GM12891 (cell line): ENCODE results near the gene SEPTIN2.
"Not testable (repeated sequence)": the region's sequence is repeated elsewhere in the genome, so short reads cannot be mapped to it uniquely, and the experiment has no call there.

Experiments
- DNase-seq: peaks from one replicate; pipeline ENCODE4 v3.0.0; 2011; ENCODE audit warnings: low spot score; ENCODE audit not compliant: insufficient read length
- FAIRE-seq: peaks from 2 replicates; lab custom pipeline; 2011; peaks lifted over from hg19 to GRCh38; lab: Jason Lieb, UNC
- PAX5 ChIP-seq: IDR thresholded peaks from 2 replicates; pipeline ENCODE4 v1.6.1; 2011; ENCODE audit warnings: low read length, moderate library complexity, mild to moderate bottlenecking; ENCODE audit not compliant: insufficient read depth, severe bottlenecking
- POLR2A ChIP-seq: IDR thresholded peaks from 2 replicates; pipeline ENCODE4 v1.6.1; 2011; ENCODE audit warnings: low read depth, low read length, control low read depth
- POLR2AphosphoS5 ChIP-seq: IDR thresholded peaks from 2 replicates; pipeline ENCODE4 v1.6.1; 2011; ENCODE audit warnings: low read depth, low read length, control low read depth
- POU2F2 ChIP-seq: IDR thresholded peaks from 2 replicates; pipeline ENCODE4 v1.6.1; 2011; ENCODE audit warnings: low read depth, mild to moderate bottlenecking, control low read depth, low read length, moderate library complexity
- SPI1 ChIP-seq: IDR thresholded peaks from 2 replicates; pipeline ENCODE4 v1.6.1; 2011; ENCODE audit warnings: low read depth, low read length, control low read depth
- TAF1 ChIP-seq: IDR thresholded peaks from 2 replicates; pipeline ENCODE4 v1.6.1; 2011; ENCODE audit warnings: low read depth, low read length, control low read depth

SEPTIN2 gene

GRCh38 chr2:241272303-241273209 lies 43.2 kb upstream of the SEPTIN2 start:
- TF ChIP-seq PAX5 (no peak), SPI1 (no peak), TAF1 (no peak), POLR2AphosphoS5 (no peak), POU2F2 (no peak), POLR2A (no peak)
- FAIRE-seq (no peak), DNase-seq (peak; percentile 50)

GRCh38 chr2:241273210-241274020 lies 42.3 kb upstream of the SEPTIN2 start:
- DNase-seq (no peak), FAIRE-seq (no peak)
- no peak for TF ChIP-seq POLR2AphosphoS5
- no peak for TF ChIP-seq POU2F2
- TF ChIP-seq PAX5 = no peak
- TF ChIP-seq TAF1 = no peak
- TF ChIP-seq POLR2A = no peak
- no peak for TF ChIP-seq SPI1

GRCh38 chr2:241274127-241274526 lies 41.6 kb upstream of the SEPTIN2 start:
- FAIRE-seq = no peak
- TF ChIP-seq POLR2AphosphoS5 (no peak), TAF1 (no peak)
- no peak for DNase-seq

- no peak for TF ChIP-seq POU2F2
- TF ChIP-seq SPI1 = no peak
- no peak for TF ChIP-seq POLR2AphosphoS5
- no peak for TF ChIP-seq POLR2A
- TF ChIP-seq TAF1 = no peak
- TF ChIP-seq PAX5 = no peak
- no peak for FAIRE-seq
Measured at GRCh38 chr2:241275504-241275903, 40.2 kb upstream of the SEPTIN2 start.

GRCh38 chr2:241275910-241276309 lies 39.8 kb upstream of the SEPTIN2 start:
- DNase-seq = no peak
- TF ChIP-seq PAX5 = no peak
- no peak for TF ChIP-seq POLR2AphosphoS5
- no peak for TF ChIP-seq POU2F2
- TF ChIP-seq POLR2A = no peak
- no peak for TF ChIP-seq SPI1
- TF ChIP-seq TAF1 = no peak

More at GRCh38 chr2:241275504-241275903, 40.2 kb upstream of the SEPTIN2 start:
- DNase-seq = no peak

GRCh38 chr2:241278306-241278705 lies 37.4 kb upstream of the SEPTIN2 start:
- DNase-seq, FAIRE-seq: not testable (repeated sequence)

More at GRCh38 chr2:241275910-241276309, 39.8 kb upstream of the SEPTIN2 start:
- FAIRE-seq = no peak

GRCh38 chr2:241279413-241279812 lies 36.3 kb upstream of the SEPTIN2 start:
- FAIRE-seq (no peak), DNase-seq (no peak)
- TF ChIP-seq SPI1 (no peak), TAF1 (no peak), POLR2AphosphoS5 (no peak), PAX5 (no peak), POU2F2 (no peak), POLR2A (no peak)

- FAIRE-seq = peak; percentile 80
Measured at GRCh38 chr2:241279828-241280227, 35.9 kb upstream of the SEPTIN2 start.

GRCh38 chr2:241280291-241280690 lies 35.4 kb upstream of the SEPTIN2 start:
- TF ChIP-seq POU2F2 = no peak
- no peak for TF ChIP-seq POLR2AphosphoS5
- no peak for TF ChIP-seq SPI1
- no peak for TF ChIP-seq TAF1
- no peak for TF ChIP-seq POLR2A
- no peak for TF ChIP-seq PAX5
- no peak for DNase-seq
- peak; percentile 50 for FAIRE-seq

More at GRCh38 chr2:241279828-241280227, 35.9 kb upstream of the SEPTIN2 start:
- no peak for TF ChIP-seq POLR2AphosphoS5
- no peak for TF ChIP-seq POU2F2
- no peak for TF ChIP-seq TAF1
- no peak for TF ChIP-seq PAX5
- no peak for TF ChIP-seq POLR2A
- no peak for TF ChIP-seq SPI1
- DNase-seq = no peak

GRCh38 chr2:241282555-241282954 lies 33.2 kb upstream of the SEPTIN2 start:
- no peak for TF ChIP-seq POU2F2
- DNase-seq (no peak), FAIRE-seq (peak; percentile 48)

GRCh38 chr2:241285596-241285995 lies 30.1 kb upstream of the SEPTIN2 start:
- no peak for FAIRE-seq
- DNase-seq = no peak
- TF ChIP-seq POLR2A (no peak), PAX5 (no peak), TAF1 (no peak), POU2F2 (no peak), POLR2AphosphoS5 (no peak), SPI1 (no peak)
